ENCODE measurements around the gene TEPSIN.

The TEPSIN gene

DNA sequence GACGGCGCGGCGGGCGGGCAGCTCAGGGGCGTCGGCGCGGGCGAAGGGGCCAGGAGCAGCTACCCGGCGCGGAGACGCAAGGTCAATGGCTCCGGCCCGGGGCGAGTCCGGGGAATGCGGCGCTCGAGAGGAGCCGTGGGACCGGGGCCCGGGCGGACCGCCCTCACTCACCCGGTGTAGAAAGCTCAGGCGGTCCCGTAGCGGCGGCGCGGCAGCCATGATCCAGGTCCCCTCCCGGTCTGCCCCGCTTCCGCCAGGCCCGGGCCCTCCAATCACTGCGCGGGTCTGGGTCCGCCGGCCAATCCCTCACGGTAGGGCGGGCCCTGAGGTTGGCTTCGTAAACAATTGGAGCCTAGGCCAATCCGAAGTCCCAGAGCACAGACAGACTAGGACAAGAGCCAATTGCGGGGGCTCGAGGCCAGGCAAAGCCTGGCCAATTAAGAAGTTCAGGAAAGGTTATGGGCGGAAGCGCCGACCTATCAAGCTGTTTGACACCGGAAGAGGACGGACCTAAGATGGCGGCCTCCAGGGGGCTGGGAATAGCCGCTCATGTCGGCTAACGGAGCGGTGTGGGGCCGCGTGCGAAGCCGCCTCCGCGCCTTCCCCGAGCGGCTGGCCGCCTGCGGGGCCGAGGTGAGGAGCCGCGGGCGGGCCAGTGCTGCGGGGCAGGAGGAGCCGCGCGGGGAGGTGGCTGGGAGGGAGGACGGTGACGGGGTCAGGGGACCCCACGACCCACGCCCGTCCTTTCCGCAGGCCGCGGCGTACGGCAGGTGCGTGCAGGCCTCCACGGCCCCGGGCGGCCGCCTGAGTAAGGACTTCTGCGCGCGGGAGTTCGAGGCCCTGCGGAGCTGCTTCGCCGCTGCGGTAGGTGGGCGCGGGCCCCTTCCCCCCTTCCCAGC lies at the start of gene TEPSIN, which contains the start of gene NDUFAF8:
TSS of gene TEPSIN (minus strand) at position 241 of the 899 bp plus-strand sequence. CDS start at position 219, 22 bp downstream.
TSS of gene NDUFAF8 (plus strand) at position 504 of the 899 bp plus-strand sequence. CDS start at position 550, 46 bp downstream.
- DNase-seq: peak; percentile 99 to 100

- DNase-seq: no peak
These were observed 49.0 kb upstream of the TEPSIN start for GRCh38 chr17:81287741-81288430.

DNA sequence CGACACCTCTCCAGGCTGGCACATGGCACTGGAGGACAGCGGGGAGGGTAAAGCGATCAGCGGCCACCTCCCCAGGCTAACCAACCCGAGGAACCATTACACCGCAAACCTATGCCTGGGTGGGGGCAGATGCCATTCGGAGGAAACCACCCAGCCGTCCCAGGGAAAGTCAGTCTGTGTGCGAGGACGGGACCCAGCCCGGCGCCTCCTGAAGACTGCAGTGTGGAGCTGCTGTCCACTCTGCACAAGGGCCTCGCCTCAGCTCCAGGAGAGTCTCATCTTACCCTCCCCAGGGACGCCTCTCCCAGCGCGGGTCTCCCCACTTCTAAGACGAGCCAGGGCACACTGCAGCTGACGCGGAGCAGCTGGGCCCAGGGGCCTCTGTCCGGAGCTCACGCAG lies 48.3 kb upstream of the TEPSIN start:
- DNase-seq: no peak

GRCh38 chr17:81286491-81287145 lies 47.8 kb upstream of the TEPSIN start:
- DNase-seq: no peak

GRCh38 chr17:81285894-81286293 lies 47.0 kb upstream of the TEPSIN start:
- no peak for DNase-seq

- DNase-seq: no peak
These were observed 46.5 kb upstream of the TEPSIN start for GRCh38 chr17:81285179-81285878.

DNA sequence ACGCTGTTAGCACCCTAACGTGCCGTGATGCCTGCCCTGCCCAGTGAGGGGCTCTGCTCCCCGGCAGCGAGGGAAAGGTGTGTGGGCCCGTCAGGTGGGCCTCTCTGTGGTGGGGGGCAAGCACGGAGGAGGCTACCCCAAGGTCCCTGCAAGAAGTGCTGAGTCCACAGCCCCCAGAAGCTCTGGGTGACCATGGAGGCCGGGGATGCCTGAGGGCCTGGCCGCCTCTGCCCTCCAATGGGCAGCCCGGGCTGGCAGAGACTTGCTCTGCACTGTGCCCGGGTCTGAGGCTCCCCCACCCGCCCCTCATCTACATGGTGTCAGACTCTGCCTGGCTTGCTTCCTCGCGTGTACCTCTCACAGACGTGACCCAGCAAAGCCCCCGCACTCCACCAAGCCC lies 44.0 kb upstream of the TEPSIN start:
- DNase-seq: no peak

DNA sequence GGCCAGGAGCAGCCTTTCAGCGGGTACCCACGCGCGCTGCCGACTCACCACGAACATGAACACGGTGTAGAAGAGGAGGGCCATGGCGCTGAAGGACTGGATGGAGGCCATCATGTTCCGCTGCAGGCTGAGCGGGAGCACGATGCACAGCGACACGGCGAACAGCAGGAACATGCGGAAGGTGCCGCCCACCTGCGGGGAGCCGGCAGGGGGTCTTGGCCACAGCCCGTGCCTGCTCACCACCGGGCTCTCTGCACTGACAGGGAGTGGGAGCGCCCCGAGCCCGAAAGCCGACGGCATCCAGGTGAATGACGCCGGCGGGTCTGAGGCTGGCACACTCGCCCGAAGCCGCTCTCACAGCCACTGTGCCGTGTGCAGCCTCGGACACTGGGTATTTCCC lies 43.3 kb upstream of the TEPSIN start:
- no peak for DNase-seq

DNA sequence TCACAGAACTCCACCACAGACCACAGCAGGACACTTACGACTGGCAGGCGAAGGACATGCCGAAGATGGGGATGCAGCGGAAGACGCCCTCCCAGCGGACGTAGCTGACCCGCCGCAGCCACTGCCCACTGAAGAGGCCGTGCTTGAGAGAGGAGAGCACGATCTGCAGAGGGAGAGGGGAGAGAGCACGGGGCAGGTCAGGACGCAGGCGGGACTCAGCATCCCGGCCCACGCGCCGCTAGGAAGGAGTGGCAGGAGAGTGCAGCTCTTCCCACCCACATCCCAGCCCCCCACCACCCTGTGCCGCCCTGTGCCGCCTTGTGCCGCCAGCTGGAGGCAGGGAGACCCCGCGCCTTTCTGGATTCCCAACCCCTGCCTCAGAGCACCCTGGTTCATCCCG lies 41.7 kb upstream of the TEPSIN start:
- no peak for DNase-seq

DNA sequence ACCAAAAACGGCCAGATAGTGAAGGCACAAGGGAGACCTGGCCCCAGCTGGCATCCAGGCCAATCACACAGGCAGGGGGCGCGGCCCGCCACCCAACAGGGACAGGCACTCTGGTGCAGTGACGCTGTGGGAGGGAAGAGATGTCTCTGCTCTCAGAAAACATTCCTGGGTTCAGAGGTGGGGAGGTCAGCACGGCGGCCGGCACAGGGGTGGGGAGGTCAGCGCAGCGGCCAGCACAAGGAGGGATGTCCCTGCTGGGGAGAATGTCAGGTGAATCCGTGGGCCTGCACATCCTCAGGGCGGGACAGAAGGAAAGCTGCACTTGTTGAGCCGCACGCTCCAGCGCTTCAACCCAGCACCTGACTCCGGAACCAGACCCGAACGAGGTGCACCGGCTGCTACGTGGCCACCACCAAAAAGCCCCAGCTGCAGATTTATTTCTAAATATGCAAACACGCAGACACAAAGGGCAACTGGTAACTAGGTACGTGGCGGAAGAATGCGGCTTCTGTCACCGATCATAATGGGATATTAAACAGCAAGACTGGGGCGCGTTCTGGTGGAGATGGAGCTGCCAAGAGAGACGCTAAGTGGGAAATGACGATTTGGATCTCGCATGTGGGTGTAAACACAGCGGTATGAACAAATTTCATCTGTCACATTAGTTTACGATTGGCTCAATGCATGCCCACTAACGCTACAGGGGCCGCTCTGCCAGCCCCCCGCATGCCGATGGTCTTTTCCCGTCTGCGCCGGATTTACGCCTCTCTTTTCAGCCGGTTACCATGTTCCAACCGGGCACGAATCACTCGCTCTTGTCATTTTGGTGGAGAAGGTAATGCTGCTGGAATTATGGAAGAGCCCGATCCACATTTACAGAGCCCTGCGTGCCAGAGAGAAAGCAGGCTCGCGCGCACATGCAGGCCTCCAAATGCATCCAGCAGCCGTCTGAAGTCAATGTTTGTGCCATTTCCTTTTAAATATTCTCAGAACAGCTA lies 40.7 kb upstream of the TEPSIN start:
- no peak for DNase-seq

- DNase-seq: no peak
These were observed 40.0 kb upstream of the TEPSIN start for GRCh38 chr17:81278831-81279230.

- DNase-seq: no peak
These were observed 39.3 kb upstream of the TEPSIN start for GRCh38 chr17:81277946-81278693.

GRCh38 chr17:81277421-81277820 lies 38.6 kb upstream of the TEPSIN start:
- peak; percentile 46 to 78 for DNase-seq

DNA sequence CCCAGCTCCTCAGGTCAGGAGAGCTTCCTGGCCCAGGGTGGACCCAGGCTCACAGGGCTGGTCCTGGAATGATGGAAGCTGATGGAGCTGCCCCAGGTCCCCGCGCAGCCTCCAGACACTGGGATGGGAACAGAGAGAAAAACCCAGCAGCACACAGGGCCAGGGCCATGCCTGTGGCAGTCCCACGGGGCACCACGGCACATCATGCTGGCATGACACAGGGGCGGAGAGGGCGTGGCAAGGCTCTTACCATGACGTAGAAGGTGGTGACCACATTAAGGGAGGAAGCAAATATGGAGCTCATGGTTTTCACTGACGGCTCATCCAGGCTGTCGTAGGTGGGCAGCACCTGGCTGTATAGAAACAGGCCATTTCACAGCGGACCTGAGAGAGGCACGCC lies 37.9 kb upstream of the TEPSIN start:
- no peak for DNase-seq

- DNase-seq: no peak
These were observed 35.6 kb upstream of the TEPSIN start for GRCh38 chr17:81274471-81274855.

DNA sequence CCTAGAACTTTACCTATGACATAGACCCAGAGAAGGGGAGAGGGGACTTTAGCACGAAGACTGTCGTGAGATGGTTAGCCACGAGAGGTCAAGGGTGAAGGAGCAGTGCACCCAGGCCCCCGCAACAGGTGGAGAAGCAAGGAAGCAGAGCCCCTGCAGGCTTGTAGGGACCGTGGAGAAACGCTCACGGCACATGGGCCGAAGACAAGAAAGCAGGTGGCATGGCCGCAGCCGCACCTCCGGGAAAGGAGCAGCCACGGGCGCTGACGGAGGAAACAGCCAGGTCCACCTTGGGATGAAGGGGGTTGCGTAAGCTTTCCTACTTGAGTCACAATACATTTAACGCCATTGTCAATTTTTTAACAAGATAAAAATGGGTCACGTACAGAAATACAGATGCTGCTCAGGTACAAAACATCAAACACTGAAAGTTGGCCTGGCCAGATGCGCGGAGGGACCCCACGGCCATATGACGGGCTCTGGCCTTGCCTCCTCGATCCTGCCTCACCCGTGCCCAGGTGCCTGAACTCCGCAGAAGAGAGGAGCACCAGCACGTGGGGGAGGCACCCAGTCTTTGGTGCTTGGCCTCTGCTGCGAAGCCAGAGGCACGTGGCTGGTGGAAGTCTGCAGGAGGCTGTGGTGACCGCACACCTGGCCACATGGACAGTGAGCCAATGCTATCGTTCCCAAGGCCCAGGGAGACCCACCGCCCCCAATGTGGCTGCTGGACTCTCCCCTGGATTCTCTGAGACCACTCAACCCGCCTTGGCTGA lies 35.0 kb upstream of the TEPSIN start:
- no peak for DNase-seq

DNA sequence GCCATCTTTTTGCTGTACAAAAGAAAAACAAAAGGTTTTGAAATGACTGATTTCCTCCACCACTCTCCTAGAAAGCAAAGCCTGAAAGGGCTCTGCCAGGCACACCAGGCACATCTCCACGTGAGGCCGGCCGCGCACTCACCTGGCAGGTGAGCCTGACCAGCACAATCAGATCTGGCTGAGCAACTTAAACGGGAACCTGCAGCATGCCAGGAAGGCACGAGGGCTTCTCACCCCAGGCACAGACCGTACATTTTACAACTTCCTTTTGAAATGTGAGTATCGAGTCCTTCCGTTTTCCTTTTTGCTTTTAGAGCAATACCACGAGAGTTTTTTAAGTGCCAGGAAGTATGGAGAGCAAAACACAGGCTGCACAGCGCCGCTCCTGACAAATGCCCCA lies 33.8 kb upstream of the TEPSIN start:
- DNase-seq: peak in 1 of 2 experiments; percentile 54

- DNase-seq: peak in 1 of 2 experiments; percentile 21
These were observed 32.4 kb upstream of the TEPSIN start for GRCh38 chr17:81271226-81271625.

- no peak for DNase-seq
These were observed 31.4 kb upstream of the TEPSIN start for GRCh38 chr17:81270279-81270678.
